NCI-H510A (cell line): Measurements from ENCODE around the gene FKBP5.
A peak's percentile ranks its signal among the peaks of the same experiment; 100 is the strongest.
"Not testable (repeated sequence)": the region's sequence is repeated elsewhere in the genome, so short reads cannot be mapped to it uniquely, and the experiment has no call there.

Experiments used
- DNase-seq: peaks from one replicate; lab custom pipeline; 2025; lab: John Stamatoyannopoulos, UW

Gene FKBP5

DNA sequence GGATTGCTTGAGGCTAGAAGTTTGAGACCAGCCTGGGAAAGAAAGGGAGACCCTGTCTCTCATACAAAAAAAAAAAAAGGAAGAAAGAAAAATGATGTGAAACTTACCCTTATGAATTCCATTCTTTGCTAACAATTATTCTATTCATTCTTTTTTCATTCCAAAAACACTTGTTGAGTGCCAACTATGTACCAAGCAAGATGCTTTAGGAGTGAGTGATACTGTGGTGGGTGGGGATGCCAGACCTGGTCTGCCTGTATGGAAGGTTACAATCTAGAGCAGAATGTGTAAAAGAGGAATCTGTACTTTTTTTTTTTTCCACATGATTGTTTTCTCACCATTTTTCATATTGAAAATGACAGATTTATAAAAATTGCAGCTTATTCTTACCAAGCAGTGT is 102.2 kb downstream of the FKBP5 start:
- no peak for DNase-seq

DNA sequence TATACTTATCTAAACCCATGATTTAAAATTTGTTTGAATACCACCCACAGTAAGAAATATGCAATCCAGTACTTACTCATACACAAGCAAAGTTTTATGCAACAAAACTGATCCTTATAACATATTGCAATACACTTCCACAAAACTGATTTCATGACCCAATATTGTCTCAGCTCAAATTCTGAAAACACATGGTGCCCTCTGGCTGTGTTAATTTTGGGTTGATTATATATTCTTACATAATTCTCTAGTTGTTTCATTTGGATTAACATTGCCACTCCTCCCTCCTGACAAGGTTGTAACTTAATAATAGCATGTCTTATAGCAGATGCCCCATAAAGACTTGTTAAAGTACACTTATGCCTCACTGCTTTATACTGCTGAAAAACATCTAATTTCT is 103.1 kb downstream of the FKBP5 start:
- DNase-seq = no peak

DNA sequence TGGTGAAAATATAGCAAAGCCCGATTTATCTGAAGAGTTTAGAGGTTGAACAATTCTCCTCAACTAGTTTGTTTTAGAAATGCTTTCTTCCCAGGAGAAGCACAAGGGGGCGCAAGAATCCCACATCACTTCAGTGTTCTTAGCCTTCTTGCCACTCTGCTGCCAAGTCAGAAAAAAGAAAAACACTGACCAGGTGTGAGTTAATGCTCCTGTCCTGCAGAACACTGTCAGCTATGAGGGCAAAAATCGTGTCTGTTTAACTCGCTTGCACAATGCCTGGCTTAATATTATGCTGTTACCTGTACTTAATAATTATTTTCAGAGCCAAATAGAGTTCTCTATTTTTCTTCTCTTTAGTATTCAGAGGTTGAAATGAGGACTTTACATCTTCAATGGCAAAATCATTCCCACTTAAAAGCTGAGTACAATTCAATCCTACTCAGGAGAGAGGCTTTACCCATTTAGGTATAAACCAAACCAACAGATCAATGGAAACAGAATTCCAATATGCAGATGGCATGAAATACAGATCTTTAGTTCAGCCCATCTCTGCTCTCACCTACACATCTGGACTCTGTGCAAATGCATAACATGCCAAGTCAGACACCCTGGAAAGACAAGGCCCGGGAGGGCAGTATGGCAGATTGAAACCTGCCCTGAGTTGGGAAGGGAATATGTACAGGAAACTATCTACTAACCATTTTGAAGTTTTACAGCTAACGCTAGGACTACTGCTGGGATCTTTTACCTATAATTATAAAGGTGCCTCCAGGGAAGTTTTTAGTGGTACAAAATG is 104.6 kb downstream of the FKBP5 start:
- DNase-seq = peak; percentile 35

DNA sequence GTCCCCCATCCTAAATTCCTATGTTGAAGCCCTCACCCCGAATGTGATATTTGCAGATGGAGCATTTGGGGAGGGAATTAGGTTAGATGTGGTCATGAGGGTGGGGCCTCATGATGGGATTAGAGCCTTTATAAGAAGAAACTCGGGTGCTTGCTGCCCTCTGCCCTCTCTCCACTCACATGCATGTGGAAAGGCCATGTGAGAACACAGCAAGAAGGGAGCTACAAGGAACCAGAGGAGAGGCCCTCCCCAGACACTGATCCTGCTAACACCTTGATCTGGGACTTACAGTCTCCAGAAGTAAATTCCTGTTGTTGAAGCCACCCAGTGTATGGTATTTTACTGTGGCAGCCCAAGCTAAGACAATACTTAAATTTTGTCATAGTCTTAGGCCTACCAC is 106.4 kb downstream of the FKBP5 start:
- no peak for DNase-seq

GRCh38 chr6:35581633-35582032 is 107.1 kb downstream of the FKBP5 start:
- DNase-seq = peak; percentile 33

DNA sequence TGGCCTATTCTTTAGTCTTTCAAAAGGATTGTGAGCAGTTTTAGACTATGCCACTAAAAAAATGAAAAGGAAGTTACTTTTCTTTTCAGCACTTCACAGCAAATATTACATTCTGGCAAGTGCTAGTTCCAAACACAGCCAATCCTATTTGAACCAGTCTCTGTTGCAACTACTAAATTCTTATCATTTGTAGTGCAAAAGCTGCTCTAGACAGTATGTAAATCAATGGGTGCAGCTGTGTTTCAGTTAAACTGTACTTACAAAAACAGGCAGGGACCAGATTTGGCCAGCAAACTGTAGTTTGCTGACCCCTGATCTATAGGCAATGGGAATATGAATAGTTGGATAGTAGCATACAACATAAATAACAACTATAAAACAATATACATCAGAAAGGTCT is 107.9 kb downstream of the FKBP5 start:
- DNase-seq = no peak

GRCh38 chr6:35576682-35577081 is 112.0 kb downstream of the FKBP5 start:
- DNase-seq = no peak

DNA sequence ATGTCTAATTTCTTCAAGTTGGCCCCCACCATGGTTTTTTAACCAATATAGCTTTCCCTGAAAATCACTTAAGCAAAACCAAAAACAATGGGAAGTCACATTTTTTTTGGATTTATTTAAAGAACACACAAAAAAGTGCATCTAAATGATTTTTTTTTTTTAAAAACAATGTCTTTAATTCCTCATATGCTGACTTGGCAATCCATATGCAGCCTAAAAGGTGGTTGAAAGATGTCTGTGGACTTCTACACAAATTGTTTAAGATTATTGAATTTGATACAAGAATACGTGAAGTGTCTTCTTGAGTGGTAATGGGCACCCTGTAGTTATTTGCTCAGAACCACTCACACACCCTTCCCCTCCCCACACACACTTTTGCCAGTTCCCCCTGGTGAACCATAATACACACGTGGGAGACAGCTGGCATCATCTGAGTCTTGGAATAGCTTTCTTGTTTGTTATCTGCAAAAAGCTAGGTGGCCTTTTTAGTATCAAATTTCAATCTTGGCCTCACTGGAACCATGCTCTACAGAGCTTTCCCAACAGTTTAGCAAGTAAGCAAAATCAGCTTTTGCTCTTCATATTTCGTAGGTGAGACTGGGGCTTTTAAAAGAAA is 115.1 kb downstream of the FKBP5 start:
- DNase-seq = no peak

DNA sequence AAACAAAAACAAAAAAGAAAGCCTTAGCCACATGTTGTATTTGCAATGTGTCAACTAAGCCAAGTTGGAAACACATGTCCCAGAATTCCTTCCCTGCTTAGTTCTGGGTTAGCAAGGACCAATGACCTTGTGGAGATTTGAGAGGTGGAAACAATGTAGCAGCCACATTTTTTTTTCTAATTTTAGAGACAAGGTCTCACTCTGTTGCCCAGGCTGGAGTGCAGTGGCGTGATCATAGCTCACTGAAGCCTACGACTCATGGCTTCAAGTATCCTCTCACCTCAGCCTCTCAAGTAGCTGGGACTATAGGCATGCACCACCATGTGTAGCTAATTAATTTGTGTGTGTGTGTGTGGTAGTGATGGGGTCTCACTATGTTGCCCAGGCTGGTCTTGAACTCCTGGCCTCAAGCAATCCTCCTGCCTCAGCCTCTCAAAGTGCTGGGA is 117.8 kb downstream of the FKBP5 start:
- DNase-seq = not testable (repeated sequence)

DNA sequence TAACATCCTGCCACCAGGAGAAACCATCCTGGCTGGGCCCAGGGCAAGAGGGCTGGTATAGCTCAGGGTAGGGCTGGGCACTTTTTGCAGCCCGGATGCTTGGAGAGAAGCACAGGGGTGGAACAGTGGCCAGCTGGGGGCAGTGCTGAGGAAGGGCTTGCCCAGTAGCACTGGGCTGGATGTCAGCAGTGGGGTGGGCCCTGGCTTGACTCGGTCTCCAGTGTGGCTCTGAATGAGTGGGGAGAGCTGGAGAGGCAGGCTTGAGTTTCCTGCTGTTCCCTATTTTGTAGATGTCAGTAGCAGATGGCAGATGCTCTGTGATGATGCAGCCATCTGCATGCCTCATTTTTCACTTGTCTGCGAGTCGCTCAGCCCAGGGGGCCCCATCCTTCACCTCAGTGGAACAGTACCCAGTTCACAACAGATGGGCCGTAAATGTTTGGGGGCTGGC is 119.7 kb downstream of the FKBP5 start:
- DNase-seq = no peak

DNA sequence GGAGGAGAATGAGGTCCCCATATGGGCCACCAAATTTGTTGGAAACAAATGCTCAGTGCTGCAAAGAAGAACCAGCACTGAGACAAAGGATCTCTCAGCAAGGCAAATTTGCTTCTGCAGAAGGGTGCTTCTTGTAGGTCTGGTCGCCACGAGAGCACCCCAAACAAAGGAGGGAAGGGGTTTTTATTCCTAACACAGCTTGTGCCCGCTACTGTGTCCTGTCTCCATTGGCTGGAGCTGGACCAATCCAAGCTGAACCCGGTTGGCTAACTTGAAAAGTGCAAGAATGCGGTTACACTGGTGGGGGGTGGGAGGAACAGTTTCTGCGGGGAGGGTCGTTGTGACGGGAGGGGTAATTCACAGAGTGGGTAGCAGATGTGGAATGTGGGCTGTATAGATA is 121.9 kb downstream of the FKBP5 start:
- DNase-seq = no peak

- no peak for DNase-seq
Measured at GRCh38 chr6:35564733-35565132, 124.0 kb downstream of the FKBP5 start.

DNA sequence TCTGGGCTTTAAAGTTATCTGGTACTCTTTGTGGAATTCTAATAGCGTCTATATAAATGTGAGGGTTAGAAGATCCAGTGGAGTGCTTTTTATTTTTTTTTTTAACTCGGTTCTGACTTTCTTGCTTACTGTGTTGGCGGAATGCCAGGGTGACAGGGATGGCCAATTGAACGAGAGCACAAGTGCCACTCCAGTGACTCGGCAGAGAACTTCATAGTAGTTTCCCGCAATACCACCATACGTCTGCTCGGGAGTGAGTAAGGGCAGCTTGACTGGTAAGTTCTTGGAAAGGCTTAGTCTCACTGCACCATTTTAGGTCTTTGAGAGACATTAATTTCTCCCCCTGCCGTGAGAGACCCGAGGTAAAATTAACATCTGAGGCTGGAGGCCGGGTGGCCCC is 126.7 kb downstream of the FKBP5 start:
- DNase-seq = peak; percentile 91

DNA sequence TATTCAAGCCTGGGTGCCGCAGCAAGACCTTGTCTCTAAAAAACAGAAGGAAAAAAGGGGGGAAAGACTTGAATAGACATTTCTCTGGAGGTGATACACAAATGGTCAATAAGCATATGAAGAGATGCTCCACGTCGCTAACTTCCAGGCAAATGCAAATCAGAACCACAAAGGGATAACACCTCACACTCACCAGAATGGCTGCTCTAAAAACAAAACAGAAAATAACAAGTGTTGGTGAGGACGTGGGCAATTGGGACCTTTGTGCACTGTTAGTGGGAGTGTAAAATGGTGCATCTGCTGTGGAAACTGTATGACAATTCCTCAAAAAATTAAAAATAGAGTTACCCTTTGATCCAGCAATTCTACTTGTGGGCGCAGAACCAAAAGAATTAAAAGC is 127.6 kb downstream of the FKBP5 start:
- no peak for DNase-seq

DNA sequence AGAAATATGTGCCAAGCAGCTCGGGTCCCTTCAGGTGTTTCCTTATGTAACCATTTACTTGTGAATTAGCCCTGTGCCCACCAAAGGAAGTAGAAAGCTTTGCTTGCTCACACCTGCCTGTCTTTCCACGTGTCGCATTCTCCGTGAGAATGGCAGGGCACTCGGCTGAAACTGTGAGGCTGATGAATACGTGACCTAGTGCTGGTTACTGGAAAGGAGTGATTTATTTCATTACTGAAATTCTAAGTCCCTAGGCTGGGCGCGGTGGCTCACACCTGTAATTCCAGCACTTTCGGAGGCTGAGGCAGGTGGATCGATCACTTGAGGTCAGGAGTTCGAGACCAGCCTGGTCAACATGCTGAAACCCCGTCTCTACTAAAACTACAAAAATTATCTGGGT is 130.1 kb downstream of the FKBP5 start:
- DNase-seq = no peak

DNA sequence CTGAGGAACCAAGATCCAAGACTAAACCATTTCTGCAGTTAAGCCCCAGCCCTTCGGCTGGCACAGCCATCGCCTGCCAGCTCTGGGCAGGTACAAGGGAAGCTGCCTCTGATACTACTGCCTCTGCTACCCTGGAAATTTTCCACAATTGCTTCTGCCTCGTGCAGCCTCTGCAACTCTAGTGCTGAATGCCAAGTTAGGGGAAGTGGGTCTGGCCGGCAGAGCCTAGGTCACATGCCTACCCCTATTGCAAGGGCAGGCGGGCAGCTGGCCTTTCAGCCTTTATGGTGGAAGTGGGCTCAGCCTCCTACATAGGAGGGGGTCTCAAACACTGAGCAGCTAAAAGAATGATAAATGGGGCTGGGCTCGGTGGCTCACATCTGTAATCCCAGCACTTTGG is 131.5 kb downstream of the FKBP5 start:
- no peak for DNase-seq

- no peak for DNase-seq
Measured at GRCh38 chr6:35554811-35555210, 133.9 kb downstream of the FKBP5 start.

GRCh38 chr6:35553315-35553714 is 135.4 kb downstream of the FKBP5 start:
- DNase-seq = no peak

- no peak for DNase-seq
Measured at GRCh38 chr6:35552285-35552917, 136.3 kb downstream of the FKBP5 start.

- no peak for DNase-seq
Measured at GRCh38 chr6:35550437-35550836, 138.3 kb downstream of the FKBP5 start.

- DNase-seq = no peak
Measured at GRCh38 chr6:35547676-35548075, 141.0 kb downstream of the FKBP5 start.

- no peak for DNase-seq
Measured at GRCh38 chr6:35544769-35545361, 143.8 kb downstream of the FKBP5 start.
